ENCODE data around the gene RIMS3.
"Not testable (repeated sequence)": the region's sequence is repeated elsewhere in the genome, so short reads cannot be mapped to it uniquely, and the experiment has no call there.

RIMS3 gene

GRCh38 chr1:40665335-40666171 is at the start of gene RIMS3:
Gene RIMS3 (minus strand): TSS chr1:40665682. CDS start chr1:40641925, 23,757 bp downstream.
- DNase-seq (ENCODE audit: low read depth), result peak; percentile 7

DNA sequence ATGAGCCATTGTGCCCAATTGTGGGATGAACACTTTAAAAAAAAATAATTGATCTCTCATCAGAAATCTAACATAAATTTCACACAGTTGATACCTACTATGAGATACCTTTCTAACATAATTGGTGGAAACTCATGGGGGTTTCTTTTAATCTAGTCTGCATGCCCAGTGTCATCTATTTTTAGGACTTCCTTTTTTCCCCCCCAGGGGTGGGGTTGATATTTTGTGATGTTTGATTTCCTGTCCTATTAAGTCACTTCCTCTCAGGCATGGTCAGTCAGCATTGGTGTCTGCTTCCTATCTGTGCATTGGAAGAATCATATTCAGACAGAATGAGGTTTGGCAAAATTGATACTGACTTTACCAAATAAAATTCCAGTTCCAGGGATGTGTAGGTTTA is 47.5 kb upstream of the RIMS3 start:
- DNase-seq (ENCODE audit: low read depth), result no peak

DNA sequence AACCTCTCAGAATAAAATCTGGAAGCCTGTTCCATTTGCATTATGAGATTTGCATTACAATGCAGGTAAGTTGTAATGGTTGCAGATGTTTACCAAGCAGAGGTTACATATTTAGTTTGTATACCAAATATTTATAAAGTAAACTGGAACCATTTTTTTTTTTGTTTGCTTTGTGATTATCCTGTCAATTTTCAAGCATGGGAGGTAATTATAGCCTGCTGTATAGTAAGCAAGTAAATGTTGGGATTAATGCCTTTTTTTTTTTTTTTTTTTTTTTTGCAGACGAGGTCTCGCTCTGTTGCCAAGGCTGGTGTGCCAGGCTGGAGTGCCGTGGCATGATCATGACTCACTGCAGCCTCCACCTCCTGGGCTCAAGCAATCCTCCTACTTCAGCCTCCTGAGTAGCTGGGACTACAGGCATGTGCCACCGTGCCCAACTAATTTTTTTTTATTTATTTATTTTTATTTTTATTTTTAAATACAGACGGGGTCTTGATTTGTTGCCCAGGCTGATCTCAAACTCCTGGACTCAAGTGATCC is 47.0 kb upstream of the RIMS3 start:
- DNase-seq (ENCODE audit: low read depth), result no peak

DNA sequence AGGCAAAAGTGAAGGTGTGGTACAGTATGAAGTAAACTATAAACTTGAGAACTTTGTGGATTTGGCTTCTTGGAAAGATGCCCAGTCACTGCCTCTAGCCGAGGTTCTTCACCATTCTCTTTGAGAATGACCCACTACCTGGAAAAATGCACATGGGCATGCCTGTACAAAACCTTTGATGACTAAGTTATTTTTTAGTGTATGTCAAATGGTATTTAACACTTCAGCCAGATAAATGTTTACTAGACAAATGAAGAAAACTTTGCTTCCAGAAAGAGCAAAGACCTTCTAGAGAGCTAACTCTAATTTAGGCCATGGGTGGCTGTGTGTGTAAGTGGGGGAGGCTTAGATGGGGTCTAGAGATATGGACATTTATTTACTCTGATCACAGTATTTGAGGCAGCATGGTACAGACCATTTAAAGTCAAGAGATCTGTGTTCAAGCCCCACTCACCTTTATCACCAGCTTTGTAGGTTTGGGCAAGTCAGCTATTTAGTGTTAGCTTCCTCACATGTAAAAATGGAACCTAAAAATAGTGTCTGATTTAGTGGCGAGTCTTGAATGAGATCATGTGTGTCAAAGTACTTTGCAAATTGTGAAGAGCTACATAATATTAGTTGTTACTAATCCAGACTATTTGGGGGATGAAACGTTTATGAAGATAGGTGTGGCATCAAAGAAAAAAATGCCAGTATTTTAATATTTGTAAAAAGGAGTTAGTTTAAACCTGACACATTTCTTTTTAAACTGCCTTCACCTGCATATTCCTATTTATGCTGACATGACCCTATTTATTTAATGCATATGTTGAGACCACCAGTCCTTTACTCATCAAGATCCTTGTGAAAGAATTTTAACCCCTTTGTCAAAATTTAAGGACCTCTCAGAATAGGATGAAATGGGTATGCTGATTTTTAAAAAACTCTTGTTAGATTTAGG is 46.3 kb upstream of the RIMS3 start:
- peak; percentile 61 for DNase-seq (ENCODE audit: low read depth)

- DNase-seq (ENCODE audit: low read depth), result no peak
These were observed 45.3 kb upstream of the RIMS3 start for GRCh38 chr1:40710581-40711315.

DNA sequence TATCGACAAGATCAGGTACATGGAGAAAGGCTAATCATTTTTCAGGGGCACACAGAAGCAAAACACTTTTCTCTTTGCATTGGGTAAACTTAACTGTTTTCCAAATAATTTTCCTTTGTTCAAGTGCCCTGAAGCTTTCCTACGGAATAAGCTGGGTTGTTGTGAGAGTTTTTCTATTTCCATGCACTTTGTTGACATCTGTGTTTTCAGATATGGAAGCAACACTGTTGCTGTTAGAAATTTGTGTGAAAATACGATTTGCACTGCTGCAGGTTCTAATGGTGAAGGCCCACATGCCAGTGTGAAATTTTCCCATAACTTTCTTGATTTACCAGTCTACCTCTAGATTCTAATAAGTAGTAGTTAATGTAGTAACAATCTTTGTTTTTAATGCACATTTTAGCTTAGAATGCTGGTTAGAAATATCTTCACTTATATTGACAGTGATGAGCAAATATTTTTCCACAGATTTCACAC is 44.4 kb upstream of the RIMS3 start:
- DNase-seq (ENCODE audit: low read depth), result no peak

DNA sequence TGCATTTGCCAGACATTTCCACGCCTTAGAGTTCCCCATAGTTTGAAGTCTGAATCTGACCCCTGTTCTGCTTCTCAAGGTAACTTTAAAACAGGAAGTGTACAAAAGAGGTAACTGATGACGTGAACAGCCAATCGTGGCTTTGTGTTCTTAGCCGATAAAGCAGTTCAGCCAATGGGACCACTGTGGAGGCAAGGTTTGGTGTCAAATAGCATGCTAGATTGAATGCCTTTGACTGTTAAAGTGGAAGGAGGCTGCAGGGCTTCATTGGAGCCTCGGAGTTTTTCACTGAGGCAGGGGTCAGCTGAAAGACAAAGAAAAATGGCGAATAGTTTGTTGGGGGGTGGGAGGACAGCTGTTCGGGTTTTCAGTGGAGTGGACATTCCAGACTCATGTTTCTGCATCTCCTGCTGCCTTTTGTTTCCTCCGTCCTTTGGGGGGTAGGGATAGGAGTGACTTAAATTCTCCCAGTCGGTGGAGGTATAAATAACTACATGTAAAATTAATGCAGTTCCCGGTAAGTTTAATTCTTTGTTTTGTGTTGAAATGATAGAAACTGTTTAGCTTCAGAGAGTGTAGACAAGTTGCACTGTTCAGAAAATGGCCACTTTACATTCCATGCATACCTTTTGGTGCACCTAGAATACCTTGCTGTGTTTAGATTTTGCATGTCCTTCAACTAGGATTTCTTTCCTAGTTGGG is 43.8 kb upstream of the RIMS3 start:
- peak; percentile 98 for DNase-seq (ENCODE audit: low read depth)

GRCh38 chr1:40708750-40709099 is 43.2 kb upstream of the RIMS3 start:
- DNase-seq (ENCODE audit: low read depth), result peak; percentile 91

DNA sequence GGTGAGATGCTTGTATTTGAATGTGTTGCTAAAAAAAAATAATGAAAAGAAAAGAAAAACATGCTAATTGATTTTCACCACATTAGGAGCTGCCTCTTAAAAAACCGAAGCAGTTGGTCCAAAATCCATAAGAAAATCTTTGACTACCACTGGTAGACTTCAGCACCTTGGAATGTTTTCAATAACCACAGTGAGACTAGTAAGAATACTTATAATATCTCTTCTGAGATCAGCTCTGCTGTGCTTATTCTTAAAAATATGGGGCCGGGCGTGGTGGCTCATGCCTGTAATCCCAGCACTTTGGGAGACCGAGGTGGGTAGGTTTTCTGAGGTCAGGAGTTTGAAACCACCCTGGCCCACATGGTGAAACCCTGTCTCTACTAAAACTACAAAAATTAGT is 41.1 kb upstream of the RIMS3 start:
- no peak for DNase-seq (ENCODE audit: low read depth)

DNA sequence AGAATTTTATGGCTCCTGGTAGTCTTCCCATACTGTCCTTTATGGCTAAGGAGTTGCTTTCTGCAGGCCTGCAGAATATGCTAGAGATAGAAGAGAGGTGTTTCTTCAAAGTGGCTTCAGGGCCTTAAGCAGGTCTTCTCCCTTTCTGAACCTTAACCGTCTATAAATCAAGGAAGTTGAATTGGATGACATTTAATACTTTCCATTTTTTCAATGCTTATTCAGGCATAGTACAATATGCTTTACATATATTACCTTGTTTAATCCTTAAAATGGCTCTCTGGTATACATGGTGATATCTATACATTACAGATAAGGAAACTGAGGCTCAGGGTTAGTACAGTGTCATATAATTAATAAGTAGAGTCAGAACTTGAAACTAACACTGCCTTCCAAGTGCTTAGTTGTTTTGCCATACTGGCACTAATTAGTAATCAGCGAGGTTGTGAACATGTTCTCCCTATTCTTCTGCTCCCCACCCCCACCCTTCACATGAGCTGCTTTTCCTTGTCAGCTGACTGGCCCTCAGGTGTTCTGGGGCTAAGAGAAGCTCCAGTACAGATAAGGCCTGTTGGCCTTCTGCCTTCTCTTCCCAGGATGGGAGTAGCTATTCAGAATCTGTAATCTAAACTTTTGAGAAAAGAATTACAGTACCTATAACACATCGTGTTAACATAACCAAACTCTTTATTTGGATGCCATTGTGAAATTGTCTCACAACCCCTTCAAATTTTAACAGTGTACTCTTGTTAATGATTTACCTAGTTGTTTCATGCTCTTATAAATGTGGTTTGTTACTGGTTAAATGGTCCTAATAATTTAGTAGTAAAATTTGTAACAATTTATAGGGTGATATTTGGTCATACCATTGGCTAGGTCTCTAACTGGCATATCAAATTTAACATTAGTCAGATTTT is 39.6 kb upstream of the RIMS3 start:
- no peak for DNase-seq (ENCODE audit: low read depth)

DNA sequence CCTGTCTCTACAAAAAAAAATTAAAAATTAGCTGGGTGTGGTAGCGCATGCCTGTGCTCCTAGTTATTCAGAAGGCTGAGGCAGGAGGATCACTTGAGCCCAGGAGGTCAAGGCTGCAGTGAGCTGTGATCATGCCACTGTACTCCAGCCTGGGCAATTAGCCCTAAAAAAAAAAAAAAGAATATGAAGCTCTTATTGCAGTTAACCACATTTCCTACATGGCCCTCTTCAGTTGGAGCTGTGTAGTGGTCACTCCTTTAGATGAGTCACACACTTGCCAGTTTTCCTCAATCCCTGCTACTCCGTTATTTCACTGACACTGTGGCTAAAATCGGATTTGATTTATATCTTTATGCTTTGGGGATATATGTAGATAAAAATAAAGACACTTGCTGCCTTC is 37.8 kb upstream of the RIMS3 start:
- peak; percentile 87 for DNase-seq (ENCODE audit: low read depth)

DNA sequence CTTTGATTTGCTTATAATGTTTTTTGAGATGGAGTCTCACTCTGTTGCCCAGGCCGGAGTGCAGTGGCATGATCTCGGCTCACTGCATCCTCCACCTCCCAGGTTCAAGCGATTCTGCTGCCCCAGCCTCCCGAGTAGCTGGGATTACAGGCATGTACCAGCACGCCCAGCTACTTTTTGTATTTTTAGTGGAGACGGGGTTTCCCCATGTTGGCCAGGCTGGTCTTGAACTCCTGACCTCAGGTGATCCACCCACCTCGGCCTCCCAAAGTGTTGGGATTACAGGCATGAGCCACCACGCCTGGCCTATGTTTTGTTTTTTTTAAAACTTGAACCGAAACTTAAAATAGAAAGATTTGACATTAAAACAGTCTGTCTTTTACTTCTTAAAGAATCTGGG is 37.3 kb upstream of the RIMS3 start:
- DNase-seq (ENCODE audit: low read depth), result not testable (repeated sequence)

DNA sequence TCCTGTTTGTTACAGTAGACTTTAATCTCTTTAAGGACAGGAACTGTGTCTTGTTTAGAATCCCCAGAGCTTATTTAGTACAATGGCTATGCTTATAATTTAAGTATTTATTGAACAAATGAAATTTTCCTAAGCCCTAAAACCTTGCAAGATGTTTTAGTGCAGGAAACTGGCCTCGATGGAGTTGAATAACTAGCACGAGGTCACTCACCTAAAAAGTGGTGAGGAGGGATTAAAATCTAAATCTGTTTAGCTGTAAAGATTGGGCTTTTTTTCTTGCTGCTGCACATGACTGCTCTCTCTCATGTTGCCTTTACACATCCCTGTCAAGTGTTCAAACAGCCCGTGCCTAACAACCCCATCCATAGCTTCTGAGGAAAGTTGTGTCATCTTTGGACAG is 36.2 kb upstream of the RIMS3 start:
- no peak for DNase-seq (ENCODE audit: low read depth)

DNA sequence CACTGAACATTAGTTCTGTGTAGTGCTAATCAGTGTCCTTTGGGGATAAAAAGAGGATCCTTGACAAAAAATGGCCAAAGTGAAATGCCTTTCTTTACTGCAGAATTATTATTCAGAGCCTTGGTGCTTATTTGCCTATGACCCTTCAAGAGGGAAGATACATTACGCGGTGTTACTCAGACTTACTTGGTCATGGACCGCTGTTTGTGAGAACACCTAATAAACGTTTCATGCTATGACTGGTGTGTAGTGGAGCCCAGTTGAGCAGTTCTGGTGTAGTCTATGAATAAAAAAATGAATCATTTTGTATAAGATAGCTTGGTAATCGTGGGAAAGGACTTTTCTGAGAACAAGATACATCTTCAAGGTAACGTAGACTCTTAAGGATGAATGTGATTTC is 34.3 kb upstream of the RIMS3 start:
- DNase-seq (ENCODE audit: low read depth), result peak; percentile 28

DNA sequence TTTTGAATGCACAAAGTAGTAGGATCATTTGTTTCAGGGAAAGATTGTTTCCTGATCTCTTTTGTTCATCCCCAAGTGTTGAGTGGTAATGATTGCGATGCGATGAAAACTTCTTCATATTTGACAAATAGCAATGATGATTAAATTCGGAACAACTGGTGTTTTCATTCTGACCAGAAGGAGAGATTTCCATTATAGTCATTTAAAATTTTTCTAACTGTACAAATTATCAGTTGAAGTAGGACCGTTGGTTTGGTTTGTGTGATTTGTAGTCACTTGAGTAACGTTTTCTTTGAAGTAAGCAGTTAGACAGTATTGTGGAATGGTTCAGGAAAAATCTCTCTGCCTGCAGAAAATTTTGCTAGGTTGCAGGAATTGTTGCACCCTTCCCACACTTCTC is 32.0 kb upstream of the RIMS3 start:
- no peak for DNase-seq (ENCODE audit: low read depth)

- DNase-seq (ENCODE audit: low read depth), result no peak
These were observed 30.8 kb upstream of the RIMS3 start for GRCh38 chr1:40696294-40696693.

- DNase-seq (ENCODE audit: low read depth), result no peak
These were observed 28.9 kb upstream of the RIMS3 start for GRCh38 chr1:40694353-40694874.

- DNase-seq (ENCODE audit: low read depth), result no peak
These were observed 27.9 kb upstream of the RIMS3 start for GRCh38 chr1:40693425-40693824.

DNA sequence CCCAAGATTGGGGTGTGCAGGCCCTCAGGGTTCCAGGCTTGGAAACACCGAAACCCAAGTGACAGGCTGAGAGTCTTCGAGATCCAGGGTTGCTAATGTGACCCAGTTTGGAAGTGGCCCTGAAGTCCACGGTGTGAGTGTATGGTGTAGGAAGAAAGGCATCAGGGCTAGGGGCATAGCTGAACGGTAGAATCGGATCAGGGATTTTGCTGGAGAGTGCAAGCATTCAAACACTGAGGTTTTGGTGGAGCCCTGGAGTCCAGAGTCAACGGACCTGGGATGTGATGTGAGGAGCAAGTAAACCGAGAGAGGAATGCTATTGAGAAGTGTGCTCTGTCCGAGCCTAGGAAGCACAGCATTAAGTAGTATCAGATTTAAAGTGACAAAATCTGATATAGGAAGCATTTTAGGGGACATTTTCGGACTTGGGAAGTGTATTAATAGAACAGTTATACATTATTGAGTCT is 27.0 kb upstream of the RIMS3 start:
- no peak for DNase-seq (ENCODE audit: low read depth)
